A673 (cell line): ENCODE measurements around the gene ROBO4.

Experiments used
- CTCF ChIP-seq: fragments of 300-800, 200-600 bp; sonication (generic); conservative IDR thresholded peaks from 2 replicates; pipeline ENCODE4 v1.5.1; 2017; ENCODE audit warnings: low read depth, mild to moderate bottlenecking, antibody characterized with exemption, low read length, moderate library complexity, mixed read lengths
- EZH2 ChIP-seq: fragments of 200-600 bp; sonication (generic); IDR thresholded peaks from 2 replicates; pipeline ENCODE4 v1.6.1; 2017; ENCODE audit warnings: borderline replicate concordance, low read depth, mild to moderate bottlenecking, mixed read lengths, antibody characterized with exemption, low read length; ENCODE audit not compliant: poor library complexity, severe bottlenecking

- TF ChIP-seq CTCF, result no peak
- TF ChIP-seq EZH2, result no peak
Measured at GRCh38 chr11:124878759-124879492, 18.7 kb downstream of the ROBO4 start.
